GM18519 (cell line): ENCODE measurements around the gene PHC3.
A peak's percentile ranks its signal among the peaks of the same experiment; 100 is the strongest.
"Not testable (repeated sequence)": the region's sequence is repeated elsewhere in the genome, so short reads cannot be mapped to it uniquely, and the experiment has no call there.

ENCODE experiments used
- ATAC-seq: cut with Tn5 transposase; IDR thresholded peaks from one replicate; pipeline ENCODE4 v1.9.1; 2021; ENCODE audit warnings: mild to moderate bottlenecking, moderate library complexity; ENCODE audit not compliant: unreplicated experiment, low FRiP score

PHC3 gene, protein sequence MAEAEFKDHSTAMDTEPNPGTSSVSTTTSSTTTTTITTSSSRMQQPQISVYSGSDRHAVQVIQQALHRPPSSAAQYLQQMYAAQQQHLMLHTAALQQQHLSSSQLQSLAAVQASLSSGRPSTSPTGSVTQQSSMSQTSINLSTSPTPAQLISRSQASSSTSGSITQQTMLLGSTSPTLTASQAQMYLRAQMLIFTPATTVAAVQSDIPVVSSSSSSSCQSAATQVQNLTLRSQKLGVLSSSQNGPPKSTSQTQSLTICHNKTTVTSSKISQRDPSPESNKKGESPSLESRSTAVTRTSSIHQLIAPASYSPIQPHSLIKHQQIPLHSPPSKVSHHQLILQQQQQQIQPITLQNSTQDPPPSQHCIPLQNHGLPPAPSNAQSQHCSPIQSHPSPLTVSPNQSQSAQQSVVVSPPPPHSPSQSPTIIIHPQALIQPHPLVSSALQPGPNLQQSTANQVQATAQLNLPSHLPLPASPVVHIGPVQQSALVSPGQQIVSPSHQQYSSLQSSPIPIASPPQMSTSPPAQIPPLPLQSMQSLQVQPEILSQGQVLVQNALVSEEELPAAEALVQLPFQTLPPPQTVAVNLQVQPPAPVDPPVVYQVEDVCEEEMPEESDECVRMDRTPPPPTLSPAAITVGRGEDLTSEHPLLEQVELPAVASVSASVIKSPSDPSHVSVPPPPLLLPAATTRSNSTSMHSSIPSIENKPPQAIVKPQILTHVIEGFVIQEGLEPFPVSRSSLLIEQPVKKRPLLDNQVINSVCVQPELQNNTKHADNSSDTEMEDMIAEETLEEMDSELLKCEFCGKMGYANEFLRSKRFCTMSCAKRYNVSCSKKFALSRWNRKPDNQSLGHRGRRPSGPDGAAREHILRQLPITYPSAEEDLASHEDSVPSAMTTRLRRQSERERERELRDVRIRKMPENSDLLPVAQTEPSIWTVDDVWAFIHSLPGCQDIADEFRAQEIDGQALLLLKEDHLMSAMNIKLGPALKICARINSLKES

DNA sequence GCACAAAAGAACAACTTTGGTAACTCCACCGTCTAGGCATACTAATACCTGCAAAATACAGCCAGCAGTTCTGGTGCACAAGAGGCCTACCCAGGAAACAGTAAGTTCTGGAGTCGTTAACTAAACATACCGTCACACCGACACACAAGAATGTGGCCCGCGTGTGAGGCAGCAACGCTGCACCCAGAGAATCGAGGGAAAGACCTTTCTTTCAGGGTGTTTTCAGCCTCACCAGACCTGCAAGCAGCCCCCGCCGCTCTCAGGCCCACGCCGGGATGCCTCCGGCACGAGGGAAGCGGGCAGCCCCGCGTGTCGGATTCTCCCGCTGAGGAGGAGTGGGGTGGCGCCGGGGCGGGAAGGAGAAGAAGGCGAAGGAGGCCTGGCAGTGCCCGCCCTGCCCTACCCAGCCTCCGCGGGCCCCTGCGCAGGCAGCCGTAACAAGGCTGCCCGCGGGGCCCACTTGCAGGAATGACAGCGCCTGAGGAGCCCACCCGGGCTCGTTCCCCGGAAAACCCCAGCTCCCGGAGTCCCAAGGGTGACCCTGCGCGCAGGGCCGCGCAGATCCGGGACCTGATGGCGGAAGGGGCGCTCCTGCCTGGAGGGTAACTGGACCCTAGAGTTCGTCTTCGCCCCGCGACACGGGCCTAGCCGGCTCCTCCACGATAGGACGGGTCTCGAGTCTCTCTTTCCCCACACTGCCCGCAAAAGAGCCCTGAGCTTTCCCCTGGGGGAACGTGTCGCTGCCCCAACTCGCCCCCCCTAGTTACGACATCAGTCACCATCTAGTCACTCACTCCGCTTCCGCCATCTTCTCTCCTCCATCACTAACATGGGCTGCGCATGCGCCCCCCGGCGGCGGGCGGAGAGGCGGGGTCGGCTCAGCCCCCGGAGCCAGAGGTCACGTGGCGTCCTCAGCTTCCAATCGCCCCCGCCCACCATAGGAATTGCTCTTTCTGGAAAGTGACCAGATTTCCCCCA is at the start of gene PHC3:
PHC3 (minus strand) TSS at position 826 of the 978 bp plus-strand sequence; CDS start at position 808, 18 bp downstream.
- ATAC-seq, result peak; percentile 76

DNA sequence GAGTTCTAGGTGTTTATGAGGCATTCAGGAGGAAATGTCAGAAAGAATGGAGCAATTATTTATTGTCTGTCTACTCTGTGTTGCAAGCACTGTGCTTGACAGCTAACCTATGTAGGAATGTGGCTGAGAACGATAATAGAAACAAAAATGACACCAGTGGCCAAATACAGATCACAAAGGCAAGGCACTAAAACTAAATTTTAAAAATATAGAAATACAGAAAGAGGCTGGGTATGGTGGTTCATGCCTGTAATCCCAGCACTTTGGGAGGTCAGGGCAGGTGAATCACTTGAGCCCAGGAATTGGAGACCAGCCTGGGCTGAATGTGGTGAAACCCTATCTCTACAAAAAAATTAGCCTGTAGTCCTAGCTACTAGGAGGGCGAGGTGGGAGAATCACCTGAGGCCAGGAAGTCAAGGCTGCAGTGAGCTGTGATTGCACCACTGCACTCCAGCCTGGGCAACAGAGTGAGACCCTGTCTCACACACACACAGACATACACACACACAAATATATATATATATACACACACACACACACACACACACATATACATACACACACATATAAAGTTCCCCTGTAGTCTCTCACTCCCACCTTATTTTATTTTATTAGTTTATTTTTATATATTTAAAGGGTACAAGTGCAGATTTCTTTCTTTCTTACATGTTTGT is 46.7 kb upstream of the PHC3 start:
- no peak for ATAC-seq

DNA sequence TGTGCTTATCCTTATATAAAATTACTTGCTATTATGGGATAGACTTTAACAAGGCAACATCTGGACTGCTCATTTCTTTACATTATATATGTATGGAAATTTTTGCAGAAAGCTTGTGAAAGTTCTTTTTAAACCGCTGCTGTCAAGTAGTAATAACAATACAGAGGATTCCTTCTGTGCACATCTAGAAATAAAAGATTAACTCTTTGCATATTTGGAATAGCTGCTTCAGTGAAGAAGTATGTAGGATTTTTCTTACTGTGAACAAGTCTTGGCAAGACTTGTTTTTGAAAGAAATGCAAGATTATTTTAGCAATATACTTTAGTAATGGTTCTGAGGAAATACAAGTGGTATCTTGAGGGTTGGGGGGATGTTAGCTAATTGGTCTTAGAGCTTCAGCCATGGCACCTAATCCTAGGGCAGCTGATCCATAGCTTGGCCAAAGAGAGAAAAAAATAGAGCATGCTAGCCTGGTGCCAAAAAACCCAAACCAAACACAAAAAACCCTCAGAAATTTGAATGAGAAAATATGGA is 45.0 kb upstream of the PHC3 start:
- ATAC-seq, result no peak

DNA sequence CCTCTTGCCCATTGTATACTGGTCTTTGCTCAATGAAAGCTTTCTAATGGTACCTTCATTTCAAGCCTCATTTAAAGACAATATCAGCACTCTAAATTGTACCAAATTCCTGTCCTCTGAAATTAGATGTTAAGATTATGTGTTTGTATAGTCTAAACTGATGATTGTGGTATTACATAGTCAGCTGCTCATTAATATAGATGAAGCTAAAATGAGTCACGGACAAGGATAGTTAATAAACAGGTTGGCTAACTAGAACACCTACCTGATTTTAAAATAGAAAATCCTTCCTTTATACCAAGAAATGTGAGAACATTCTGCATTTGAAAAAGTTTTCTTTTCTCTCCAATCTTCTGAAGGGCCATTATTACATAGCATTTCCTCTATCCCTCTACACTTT is 43.6 kb upstream of the PHC3 start:
- ATAC-seq, result no peak

DNA sequence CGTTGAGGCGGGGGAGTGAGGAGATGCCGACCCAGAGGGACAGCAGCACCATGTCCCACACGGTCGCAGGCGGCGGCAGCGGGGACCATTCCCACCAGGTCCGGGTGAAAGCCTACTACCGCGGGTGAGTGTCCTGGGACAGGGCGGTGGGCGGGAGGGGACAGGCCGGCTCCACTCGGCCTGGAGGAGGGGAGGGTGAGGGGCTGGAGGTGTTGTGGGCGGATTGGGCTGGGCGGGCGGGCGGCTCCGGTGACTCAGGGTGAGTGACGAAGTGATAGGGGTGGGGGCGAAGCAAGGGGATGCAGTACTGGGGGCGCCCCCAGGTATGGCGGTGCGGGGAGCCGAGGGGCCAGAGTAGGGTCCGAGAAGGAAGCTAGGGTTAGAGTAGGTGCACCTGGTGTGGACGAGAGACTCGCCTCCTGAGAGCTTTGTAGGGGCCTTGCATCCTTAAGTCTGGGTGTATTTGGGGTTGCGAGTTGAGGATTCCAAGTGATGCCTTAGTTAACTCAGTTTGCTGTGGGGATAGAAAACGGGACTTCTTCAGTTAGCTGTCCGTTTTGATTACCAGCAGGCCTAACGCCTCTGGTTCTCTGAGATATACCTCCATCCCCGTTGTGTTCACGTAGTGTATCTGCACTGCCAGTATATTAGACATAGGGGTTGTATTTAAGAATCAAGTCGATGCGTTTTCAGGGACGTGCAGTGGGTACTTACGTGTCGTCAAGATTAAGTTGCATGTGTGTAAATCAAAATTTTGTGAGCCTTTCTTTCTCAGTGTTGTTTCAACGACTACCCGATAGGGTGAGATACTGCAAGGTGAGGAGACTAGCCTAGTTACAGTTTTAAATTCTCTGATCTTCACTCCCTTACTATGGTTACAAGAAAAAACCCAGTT is 41.4 kb upstream of the PHC3 start:
- ATAC-seq, result peak; percentile 38

DNA sequence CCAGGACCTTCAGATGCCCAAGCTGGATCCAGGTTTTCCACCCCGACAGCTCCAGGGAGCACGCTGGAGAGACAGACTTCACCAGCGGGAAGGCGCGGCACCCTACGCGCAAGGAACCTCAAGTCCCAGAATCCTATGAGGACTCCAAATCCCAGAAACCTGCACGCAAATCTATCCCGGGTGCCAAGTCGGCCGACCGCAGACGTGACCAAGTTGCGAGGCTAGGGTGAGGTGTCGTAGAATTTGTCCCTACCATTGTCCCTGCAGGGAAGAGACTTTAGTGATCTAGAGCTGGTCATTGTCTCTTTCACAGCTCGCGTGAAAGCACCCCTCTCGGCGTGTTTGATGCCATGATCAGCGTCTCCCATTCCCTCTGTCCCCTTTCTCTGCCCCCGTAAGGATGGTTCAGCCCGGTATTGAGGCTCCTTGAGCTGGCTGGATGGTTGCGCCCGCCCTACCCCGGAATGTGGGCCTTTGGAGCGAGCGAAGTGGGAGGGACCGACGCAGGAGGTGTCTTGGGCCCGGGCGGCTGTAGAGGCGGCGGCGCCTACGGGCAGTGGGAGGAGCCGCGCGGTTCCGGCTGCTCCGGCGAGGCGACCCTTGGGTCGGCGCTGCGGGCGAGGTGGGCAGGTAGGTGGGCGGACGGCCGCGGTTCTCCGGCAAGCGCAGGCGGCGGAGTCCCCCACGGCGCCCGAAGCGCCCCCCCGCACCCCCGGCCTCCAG is 40.6 kb upstream of the PHC3 start, which contains the start of gene PRKCI:
PRKCI (plus strand) TSS at position 501 of the 723 bp plus-strand sequence. CDS start 246 bp downstream, outside the sequence.
- ATAC-seq, result peak; percentile 79

DNA sequence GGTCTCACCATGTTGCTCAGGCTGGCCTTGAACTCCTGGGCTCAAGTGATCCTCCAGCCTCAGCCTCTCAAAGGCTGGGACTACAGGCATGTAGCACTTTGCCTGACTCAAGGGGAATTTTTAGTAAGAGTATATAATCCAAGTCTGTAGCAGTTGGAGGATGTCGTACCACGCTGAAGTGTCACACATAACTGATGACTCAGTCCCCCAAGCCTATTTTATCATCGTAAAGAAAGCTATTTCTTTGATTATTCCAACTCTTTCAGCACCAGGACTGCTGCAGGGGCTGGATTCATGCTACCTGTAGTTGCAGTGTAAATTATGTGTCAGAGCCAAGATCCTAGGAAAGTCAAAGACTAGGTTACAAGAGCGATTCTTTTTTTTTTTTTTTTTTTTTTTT is 39.3 kb upstream of the PHC3 start:
- ATAC-seq, result no peak

DNA sequence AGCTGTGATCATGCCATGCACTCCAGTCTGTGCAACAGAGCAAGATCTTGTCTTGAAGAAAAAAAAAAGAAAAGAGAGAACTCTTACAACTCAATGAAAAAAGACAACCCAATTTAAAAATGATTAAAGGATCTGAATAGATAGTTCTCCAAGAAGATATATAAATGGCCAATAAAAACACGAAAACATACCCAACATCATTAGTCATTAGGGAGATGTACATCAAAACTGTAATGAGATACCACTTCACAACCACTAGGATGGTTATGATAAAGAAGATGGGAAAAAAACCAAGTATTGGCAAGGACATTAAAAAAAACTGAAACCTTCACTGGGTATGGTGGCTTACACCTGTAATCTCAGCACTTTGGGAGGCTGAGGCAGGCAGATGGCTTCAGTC is 38.3 kb upstream of the PHC3 start:
- ATAC-seq, result no peak

DNA sequence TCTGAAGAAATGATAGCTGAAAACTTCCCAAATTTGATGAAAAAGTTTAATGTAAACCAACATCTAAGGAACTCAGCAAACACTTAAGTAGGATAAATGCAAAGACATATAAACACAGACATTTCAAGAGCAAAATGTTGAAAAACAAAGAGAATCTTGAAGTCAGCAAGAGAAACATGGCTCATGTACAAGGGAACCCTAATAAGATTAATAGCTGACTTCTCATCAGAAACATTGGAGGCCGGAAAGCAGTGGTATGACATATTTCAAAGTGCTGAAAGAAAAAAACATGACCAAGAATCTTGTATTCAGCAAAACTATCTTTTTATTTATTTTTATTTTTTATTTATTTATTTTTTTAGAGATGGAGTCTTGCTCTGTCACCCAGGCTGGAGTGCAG is 30.1 kb upstream of the PHC3 start:
- ATAC-seq, result no peak

DNA sequence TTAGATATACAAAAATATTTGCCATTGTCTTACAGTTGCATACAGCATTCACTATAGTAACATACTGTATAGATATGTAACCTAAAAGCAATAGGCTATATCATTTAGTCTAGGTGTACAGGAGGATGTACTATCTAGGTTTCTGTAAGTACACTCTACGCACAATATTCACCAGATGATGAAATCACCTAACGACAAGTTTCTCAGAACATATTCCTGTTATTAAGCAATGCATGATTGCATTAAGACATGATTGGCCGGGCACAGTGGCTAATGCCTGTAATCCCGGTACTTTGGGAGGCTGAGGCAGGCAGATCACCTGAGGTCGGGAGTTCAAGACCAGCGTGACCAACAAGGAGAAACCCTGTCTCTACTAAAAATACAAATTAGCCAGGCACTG is 26.2 kb upstream of the PHC3 start:
- no peak for ATAC-seq

DNA sequence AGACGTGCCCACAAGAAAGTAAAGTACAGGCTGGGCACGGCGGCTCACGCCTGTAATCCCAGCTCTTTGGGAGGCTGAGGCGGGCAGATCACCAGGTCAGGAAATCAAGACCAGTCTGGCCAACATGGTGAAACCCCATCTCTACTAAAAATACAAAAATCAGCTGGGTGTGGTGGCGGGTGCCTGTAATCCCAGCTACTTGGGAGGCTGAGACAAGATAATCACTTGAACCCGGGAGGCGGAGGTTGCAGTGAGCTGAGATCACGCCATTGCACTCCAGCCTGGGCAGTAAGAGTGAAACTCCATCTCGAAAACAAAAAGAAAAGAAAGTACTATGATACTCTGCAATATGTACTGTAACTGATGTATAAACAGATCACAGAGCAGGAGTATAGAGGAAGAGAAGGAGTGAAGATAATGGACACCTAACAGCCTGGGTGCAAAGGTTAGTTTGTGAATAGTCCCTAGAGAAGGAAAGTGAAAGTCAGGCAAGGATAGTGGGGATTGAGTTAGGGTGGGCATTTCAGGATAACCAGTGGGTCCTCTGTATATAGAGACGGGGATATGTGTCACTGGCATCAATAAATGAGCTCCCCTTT is 24.7 kb upstream of the PHC3 start:
- ATAC-seq, result not testable (repeated sequence)

DNA sequence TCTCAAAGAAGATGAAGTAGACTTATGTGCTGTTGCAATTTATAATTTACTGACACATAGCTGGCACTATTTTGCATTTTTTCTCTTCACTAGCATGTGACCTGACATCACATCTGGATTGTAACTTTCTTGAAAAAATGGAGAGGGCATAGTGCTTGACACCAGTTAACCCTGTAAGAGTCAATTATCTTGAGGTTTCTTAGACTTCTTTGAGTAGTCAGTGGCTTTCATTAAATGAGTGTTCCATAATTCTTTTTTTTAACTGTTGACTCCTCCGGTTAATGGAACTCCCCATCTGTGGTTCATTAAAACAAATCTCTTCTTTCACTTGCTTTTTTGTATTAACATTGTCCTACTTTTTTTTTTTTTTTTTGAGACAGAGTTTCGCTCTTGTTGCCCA is 23.8 kb upstream of the PHC3 start:
- no peak for ATAC-seq

DNA sequence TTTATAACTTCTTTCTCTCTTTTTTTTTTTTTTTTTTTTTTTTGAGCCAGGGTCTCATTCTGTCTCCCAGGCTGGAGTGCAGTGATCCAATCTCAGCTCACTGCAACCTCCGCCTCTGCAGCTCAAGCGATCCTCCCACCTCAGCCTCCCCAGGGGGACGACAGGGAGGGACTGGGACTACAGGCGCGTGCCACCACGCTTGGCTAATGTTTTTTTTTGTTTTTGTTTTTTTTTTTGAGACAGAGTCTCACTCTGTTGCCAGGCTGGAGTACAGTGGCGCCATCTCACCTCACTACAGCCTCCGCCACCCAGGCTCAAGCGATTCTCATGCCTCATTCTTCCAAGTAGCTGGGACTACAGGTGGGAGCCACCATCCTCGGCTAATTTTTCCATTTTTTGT is 23.0 kb upstream of the PHC3 start:
- ATAC-seq, result no peak

DNA sequence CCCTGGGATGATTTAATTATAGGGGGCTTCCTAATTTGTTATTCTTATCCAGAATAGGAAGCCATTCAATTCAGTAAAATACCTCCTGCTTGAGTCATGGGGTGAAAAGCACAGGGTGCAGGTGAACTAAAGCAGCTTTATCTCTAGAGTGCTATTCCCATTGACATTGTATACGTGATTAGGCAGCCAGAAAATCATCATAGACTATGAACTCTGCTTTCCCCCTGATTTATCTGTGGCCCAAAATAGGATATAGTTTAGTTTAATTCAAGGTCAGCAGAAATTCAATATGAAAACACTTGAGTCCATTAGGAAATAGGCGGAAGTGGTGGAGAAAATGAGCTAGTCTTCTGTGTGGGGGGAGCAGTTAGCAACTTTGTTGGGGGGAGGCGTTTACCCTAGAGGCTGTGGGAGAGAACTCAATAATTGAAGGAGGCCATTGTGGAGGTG is 22.5 kb upstream of the PHC3 start:
- ATAC-seq, result no peak

DNA sequence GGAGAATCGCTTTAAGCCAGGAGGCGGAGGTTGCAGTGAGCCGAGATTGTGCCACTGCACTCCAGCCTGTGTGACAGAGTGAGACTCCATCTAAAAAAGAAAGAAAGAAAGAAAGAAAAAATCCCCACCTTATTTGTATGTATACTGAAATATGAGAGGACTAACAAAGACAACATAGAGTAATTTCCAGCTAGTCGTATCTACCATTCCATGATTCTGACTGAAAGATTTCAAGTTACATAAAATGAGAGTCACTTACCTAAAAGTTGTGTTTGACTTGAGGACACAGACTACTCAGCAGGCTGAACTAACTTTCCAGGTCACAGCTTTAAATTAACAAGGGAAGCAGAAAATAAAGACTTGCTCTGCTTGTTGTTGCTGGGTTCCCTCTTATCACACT is 21.9 kb upstream of the PHC3 start:
- no peak for ATAC-seq

DNA sequence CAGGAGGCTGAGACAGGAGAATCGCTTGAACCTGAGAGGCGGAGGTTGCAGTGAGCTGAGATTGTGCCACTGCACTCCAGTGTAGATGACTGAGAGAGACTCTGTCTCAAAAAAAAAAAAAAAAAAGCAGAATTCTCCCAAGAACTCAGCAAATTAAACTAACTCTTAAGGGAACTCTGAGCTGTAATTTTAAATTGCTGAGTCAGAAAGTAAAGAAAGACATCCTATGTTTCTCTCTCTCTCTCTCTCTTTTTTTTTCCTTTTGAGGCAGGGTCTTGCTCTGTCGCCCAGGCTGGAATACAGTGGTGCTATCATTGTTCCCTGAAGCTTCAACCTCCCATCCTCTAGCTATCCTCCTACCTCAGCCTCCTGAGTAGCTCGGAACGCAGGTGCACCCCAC is 20.0 kb upstream of the PHC3 start:
- ATAC-seq, result no peak

DNA sequence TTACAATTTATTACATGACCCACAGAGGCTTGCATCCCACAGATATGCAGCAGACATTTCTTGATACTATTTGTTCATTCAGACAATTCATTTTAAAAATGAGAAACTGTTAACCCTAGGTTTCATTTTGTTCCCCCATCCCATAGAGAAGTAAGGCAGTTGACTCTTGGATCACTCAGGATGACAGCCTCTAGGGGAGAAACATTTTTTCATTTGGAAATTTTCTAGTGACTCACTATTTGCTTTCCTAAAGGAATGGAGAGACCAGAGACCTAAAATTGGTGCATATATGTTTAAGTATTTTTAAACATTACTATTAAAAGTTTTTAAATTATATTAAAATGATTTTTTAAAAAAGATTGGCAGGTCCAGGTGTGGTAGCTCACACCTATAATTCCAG is 19.5 kb upstream of the PHC3 start:
- no peak for ATAC-seq
